GM12874 (cell line): ENCODE data around the gene NUP42.

Experiments
- CTCF ChIP-seq: IDR thresholded peaks from 2 replicates; pipeline ENCODE4 v1.5.1; 2011; ENCODE audit warnings: low read depth, mild to moderate bottlenecking, control low read depth, low read length, moderate library complexity; ENCODE audit not compliant: insufficient read depth

NUP42 gene

DNA sequence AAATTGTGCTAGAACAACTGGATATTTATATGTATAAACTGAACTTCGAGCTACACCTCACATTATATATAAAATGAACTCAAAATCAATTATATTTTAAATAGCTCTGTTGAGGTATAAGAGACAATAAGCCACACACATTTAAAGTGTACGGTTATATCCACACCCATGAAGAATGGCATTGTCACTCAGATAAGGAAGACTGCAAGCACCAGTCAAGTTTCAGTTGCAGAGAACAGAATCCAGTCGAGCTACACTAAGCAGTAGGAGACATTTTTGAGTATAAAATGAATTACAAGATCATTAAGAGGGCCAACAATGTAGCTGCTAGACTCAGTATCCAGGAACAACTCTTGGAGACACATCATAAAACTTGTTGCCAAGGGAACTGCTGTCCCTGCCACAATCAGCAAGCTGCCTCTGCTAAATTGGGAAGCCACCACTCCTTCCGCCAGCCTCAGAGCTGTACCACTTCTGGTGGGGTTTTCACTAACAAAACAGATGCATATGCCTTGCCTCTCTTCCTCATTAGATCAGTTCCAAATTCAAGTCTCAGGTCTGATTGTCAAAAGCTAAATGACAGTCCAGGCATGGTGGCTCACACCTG, 45.1 kb downstream of the NUP42 start:
- TF ChIP-seq CTCF: no peak

DNA sequence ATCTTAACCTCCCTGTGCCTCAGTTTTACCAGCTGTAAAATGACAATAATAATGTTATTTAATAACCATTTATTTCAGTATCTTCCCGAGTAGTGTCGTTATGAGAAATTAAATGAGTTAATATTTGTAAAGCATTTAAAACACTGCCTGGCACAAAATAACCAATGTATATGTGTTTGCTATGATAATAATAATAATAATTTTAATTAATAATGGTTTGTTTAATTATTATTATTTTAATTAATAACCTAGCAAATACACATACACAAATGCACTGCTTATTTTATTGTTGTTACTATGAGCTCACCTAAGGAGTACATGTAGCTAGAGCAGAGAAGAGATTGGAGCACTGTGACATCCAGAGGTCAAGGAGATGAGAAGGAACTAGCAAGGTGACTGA, 46.6 kb downstream of the NUP42 start:
- TF ChIP-seq CTCF: no peak

- TF ChIP-seq CTCF: no peak
Observed at GRCh38 chr7:23230641-23231101, 48.8 kb downstream of the NUP42 start.

DNA sequence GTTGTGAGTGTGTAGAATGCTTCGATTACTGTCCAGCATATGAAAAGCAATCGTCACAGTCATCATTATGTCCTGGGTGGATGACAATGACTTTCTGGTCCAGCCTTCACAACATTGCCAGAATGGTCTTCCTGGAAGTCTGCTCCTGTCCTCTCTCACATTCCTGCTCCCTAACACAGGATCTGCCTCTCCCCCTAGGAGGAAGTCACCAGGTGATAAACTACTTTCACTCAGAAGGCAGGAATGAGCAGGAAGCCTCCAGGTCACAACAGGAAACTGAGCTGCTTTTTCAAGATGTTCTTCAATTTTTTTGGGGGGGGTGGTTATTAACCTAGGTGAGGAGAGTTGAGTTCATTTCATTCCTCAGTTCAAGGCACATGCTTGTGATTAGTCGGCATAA, 51.1 kb downstream of the NUP42 start:
- no peak for TF ChIP-seq CTCF

DNA sequence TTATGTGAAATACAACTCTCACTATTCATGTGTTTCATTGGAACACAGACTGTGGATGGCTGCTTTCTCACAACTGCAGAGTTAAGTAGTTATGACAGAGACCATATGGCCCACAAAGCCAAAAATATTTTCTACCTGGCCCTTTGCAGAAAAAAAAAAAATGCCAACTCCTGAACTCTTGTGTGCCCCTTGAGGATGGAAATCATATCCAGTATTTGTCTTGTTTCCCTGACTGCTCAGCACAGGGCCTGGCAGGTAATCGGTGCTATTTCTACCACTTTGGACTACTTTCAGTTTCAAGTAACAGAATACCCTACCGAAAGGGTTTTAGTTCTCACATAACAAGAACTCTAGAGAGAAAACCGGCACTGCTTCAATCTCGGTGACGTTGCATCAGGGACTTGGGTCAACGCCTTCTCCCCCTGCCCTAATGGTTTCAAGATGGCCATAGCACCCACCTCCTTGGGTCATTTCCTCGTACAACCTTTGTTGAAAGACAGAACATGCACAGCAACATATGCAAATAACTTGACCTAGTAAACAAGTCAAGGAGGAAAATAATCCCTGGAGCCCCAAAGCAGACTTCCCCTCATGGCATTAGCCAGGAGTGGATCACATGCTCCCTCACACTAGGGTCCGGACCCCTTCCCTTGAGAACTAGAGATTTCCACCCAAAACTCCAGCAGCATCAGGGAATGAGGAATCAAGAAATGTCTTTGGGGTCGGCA, 52.9 kb downstream of the NUP42 start:
- no peak for TF ChIP-seq CTCF

GRCh38 chr7:23235813-23236221, 54.0 kb downstream of the NUP42 start:
- TF ChIP-seq CTCF: no peak

- TF ChIP-seq CTCF: no peak
Observed at GRCh38 chr7:23237000-23237399, 55.2 kb downstream of the NUP42 start.
